IMR-90 (cell line): ENCODE data around the gene CDK14. TPM values are rescaled to one million over a fixed set of nuclear protein-coding genes. Genes with fewer than 3 reads are reported as not detected.

Experiments
- ATAC-seq: fragments of 200-7000 bp; cut with Tn5 transposase; 2 replicates; pipeline ENCODE4 v1.9.1; 2020; ENCODE audit warnings: low read depth, mild to moderate bottlenecking, moderate library complexity
- BruUV-seq: library from RNA; stranded (reverse); fragments of 400-500 nt; replicated peaks from 2 replicates; lab custom pipeline; 2021; lab: Mats Ljungman, UMichigan
- CTCF ChIA-PET: fragments of 300-600 bp; formaldehyde crosslinking; extraction: SDS; loops from one replicate; lab custom pipeline; 2021; ENCODE audit warnings: antibody characterized with exemption; lab: Yijun Ruan, JAX
- POLR2A ChIA-PET: fragments of 300-600 bp; sonication (Branson Sonifier 250); formaldehyde crosslinking; loops from one replicate; lab custom pipeline; 2022; ENCODE audit warnings: antibody characterized with exemption; ENCODE audit not compliant: unreplicated experiment; lab: Charles Lee
- DNase-seq: peaks from one replicate; pipeline ENCODE4 v3.0.0; 2013
- H2AFZ ChIP-seq: replicated peaks from 2 replicates; pipeline ENCODE3; 2013; ENCODE audit warnings: low read length, mild to moderate bottlenecking; ENCODE audit not compliant: poor library complexity
- H2AK5ac ChIP-seq: 2 replicates; pipeline ENCODE4 v1.6.1; 2013; ENCODE audit warnings: low read depth, low read length, inconsistent platforms
- H2AK9ac ChIP-seq: replicated peaks from 2 replicates; pipeline ENCODE3; 2013; ENCODE audit warnings: mild to moderate bottlenecking, low read depth, low read length, moderate library complexity; ENCODE audit not compliant: poor library complexity
- H2BK120ac ChIP-seq: 2 replicates; pipeline ENCODE4 v1.6.1; 2013; ENCODE audit warnings: low read depth, low read length, inconsistent platforms
- H2BK15ac ChIP-seq: 3 replicates; pipeline ENCODE4 v1.6.1; 2013; ENCODE audit warnings: low read depth, low read length, inconsistent platforms
- H2BK20ac ChIP-seq: 2 replicates; pipeline ENCODE4 v1.6.1; 2013; ENCODE audit warnings: low read depth, mild to moderate bottlenecking, inconsistent platforms, low read length, moderate library complexity
- H2BK5ac ChIP-seq: 2 replicates; pipeline ENCODE4 v1.6.1; 2013; ENCODE audit warnings: mild to moderate bottlenecking, low read depth, low read length, inconsistent platforms; ENCODE audit not compliant: poor library complexity, severe bottlenecking
- H3K14ac ChIP-seq: replicated peaks from 2 replicates; pipeline ENCODE4 v1.6.1; 2013; ENCODE audit warnings: low read depth, low read length, inconsistent platforms
- H3K18ac ChIP-seq: 2 replicates; pipeline ENCODE4 v1.6.1; 2013; ENCODE audit warnings: low read depth, low read length, control low read depth
- H3K23ac ChIP-seq: 2 replicates; pipeline ENCODE4 v1.6.1; 2013; ENCODE audit warnings: low read depth, low read length, inconsistent platforms
- H3K27ac ChIP-seq: 2 replicates; pipeline ENCODE4 v1.5.1; 2013; ENCODE audit warnings: mild to moderate bottlenecking, control low read depth, low read length; ENCODE audit not compliant: insufficient read depth
- H3K27me3 ChIP-seq: 2 replicates; pipeline ENCODE4 v1.6.1; 2013; ENCODE audit warnings: low read length; ENCODE audit not compliant: control insufficient read depth, insufficient read depth
- H3K36me3 ChIP-seq: 2 replicates; pipeline ENCODE4 v1.6.1; 2013; ENCODE audit warnings: low read length, mixed read lengths; ENCODE audit not compliant: control insufficient read depth, insufficient read depth
- H3K4ac ChIP-seq: 2 replicates; pipeline ENCODE4 v1.6.1; 2013; ENCODE audit warnings: low read depth, low read length, inconsistent platforms
- H3K4me1 ChIP-seq: 2 replicates; pipeline ENCODE4 v1.6.1; 2013; ENCODE audit warnings: low read length, mixed read lengths; ENCODE audit not compliant: control insufficient read depth, insufficient read depth
- H3K4me2 ChIP-seq: 2 replicates; pipeline ENCODE4 v1.6.1; 2013; ENCODE audit warnings: low read depth, mild to moderate bottlenecking, control low read depth, low read length, moderate library complexity
- H3K4me3 ChIP-seq: 2 replicates; pipeline ENCODE4 v1.5.1; 2013; ENCODE audit warnings: low read depth, mild to moderate bottlenecking, control low read depth, low read length, moderate library complexity; ENCODE audit not compliant: insufficient read depth
- H3K56ac ChIP-seq: 2 replicates; pipeline ENCODE4 v1.6.1; 2013; ENCODE audit warnings: low read length, inconsistent platforms; ENCODE audit not compliant: insufficient read depth; ENCODE audit errors: extremely low read depth
- H3K79me1 ChIP-seq, 2 experiments: 2 replicates each; pipeline ENCODE4 v1.6.1; 2013; ENCODE audit warnings: low read length in 2 of 2, inconsistent platforms in 1 of 2, low read depth in 1 of 2
- H3K9ac ChIP-seq: 2 replicates; pipeline ENCODE4 v1.6.1; 2013; ENCODE audit warnings: low read depth, low read length, control low read depth
- H3K9me1 ChIP-seq: 2 replicates; pipeline ENCODE4 v1.6.1; 2013; ENCODE audit warnings: low read length, inconsistent platforms; ENCODE audit not compliant: insufficient read depth
- H3K9me3 ChIP-seq: 2 replicates; pipeline ENCODE4 v1.6.1; 2013; ENCODE audit warnings: low read length; ENCODE audit not compliant: control insufficient read depth, insufficient read depth
- H4K20me1 ChIP-seq: 2 replicates; pipeline ENCODE4 v1.6.1; 2013; ENCODE audit warnings: low read length, inconsistent platforms; ENCODE audit not compliant: insufficient read depth
- H4K5ac ChIP-seq: 2 replicates; pipeline ENCODE4 v1.6.1; 2013; ENCODE audit warnings: mild to moderate bottlenecking, low read depth, low read length, control low read depth
- H4K8ac ChIP-seq, 2 experiments: 2 replicates each; pipeline ENCODE4 v1.6.1; 2013; ENCODE audit warnings: low read depth in 2 of 2, low read length in 2 of 2, control low read depth in 1 of 2, inconsistent platforms in 1 of 2
- H4K91ac ChIP-seq: 2 replicates; pipeline ENCODE4 v1.6.1; 2013; ENCODE audit warnings: low read depth, low read length, inconsistent platforms; ENCODE audit not compliant: insufficient read depth
- BHLHE40 ChIP-seq: fragments of 150-350 bp; IDR thresholded peaks from 2 replicates; pipeline ENCODE4 v1.6.1; 2016; ENCODE audit warnings: mild to moderate bottlenecking, low read depth, low read length
- CEBPB ChIP-seq: IDR thresholded peaks from 2 replicates; pipeline ENCODE4 v1.6.1; 2012; ENCODE audit warnings: low read depth, low read length, improper control_type of control experiment
- CHD1 ChIP-seq: IDR thresholded peaks from 2 replicates; pipeline ENCODE4 v1.6.1; 2012; ENCODE audit warnings: low read depth, low read length, improper control_type of control experiment
- FOS ChIP-seq: fragments of 150-350 bp; IDR thresholded peaks from 2 replicates; pipeline ENCODE4 v1.6.1; 2016; ENCODE audit warnings: low read depth, low read length
- MAFK ChIP-seq: IDR thresholded peaks from 2 replicates; pipeline ENCODE4 v1.6.1; 2012; ENCODE audit warnings: low read depth, low read length, improper control_type of control experiment
- MAZ ChIP-seq: IDR thresholded peaks from 2 replicates; pipeline ENCODE4 v1.6.1; 2012; ENCODE audit warnings: low read depth, mild to moderate bottlenecking, low read length, improper control_type of control experiment, moderate library complexity, borderline replicate concordance
- MXI1 ChIP-seq: IDR thresholded peaks from 2 replicates; pipeline ENCODE4 v1.6.1; 2012; ENCODE audit warnings: low read depth, mild to moderate bottlenecking, low read length, moderate library complexity, borderline replicate concordance
- NFE2L2 ChIP-seq: fragments of 150-350 bp; IDR thresholded peaks from 2 replicates; pipeline ENCODE4 v1.6.1; 2016; ENCODE audit warnings: low read depth, mild to moderate bottlenecking, low read length
- RCOR1 ChIP-seq: IDR thresholded peaks from 2 replicates; pipeline ENCODE4 v1.6.1; 2012; ENCODE audit warnings: mild to moderate bottlenecking, low read length, improper control_type of control experiment; ENCODE audit not compliant: insufficient replicate concordance
- RFX5 ChIP-seq: IDR thresholded peaks from 2 replicates; pipeline ENCODE4 v1.8.0; 2012; ENCODE audit warnings: low read depth, mild to moderate bottlenecking, low read length, moderate library complexity
- USF2 ChIP-seq: fragments of 150-350 bp; IDR thresholded peaks from 2 replicates; pipeline ENCODE4 v1.6.1; 2017; ENCODE audit warnings: mild to moderate bottlenecking, antibody characterized with exemption, low read length, low read depth
- WGBS, 2 experiments: methylation state at CpG; one replicate each; pipeline versions ENCODE4 v1.1.5 to v1.1.7; 2013; ENCODE audit warnings: missing lambda C conversion rate in 2 of 2; ENCODE audit not compliant: insufficient read length in 1 of 2; ENCODE audit errors: extremely low coverage in 2 of 2; 5-methylcytosine and 5-hydroxymethylcytosine counted together
- dilution Hi-C: fragments of 300-500 bp; cut with HindIII; formaldehyde crosslinking; loops from one replicate; pipeline ENCODE4 v1.14.3; 2018; ENCODE audit warnings: low sequenced_read_pairs; ENCODE audit not compliant: unreplicated experiment
- in situ Hi-C: fragments of 300-500 bp; cut with MboI; formaldehyde crosslinking; loops from 3 replicates; pipeline ENCODE4 v1.14.3; 2019; ENCODE audit warnings: low sequenced_read_pairs, inconsistent platforms, mixed read lengths
- intact Hi-C: fragments of 100-400 bp; cut with micrococcal nuclease; formaldehyde crosslinking; loops from 2 replicates; pipeline ENCODE4 v1.10.0; 2022
- polyA plus RNA-seq, 3 experiments: library from polyadenylated mRNA; depleted of rRNA; stranded (reverse); fragments of >200 nt; gene quantifications; 2 replicates each; pipeline ENCODE4 v1.2.3, GENCODE V29; 2012; ENCODE audit warnings: low replicate concordance in 1 of 3
- total RNA-seq: library from RNA; depleted of rRNA; stranded (reverse); fragments of >200 nt; gene quantifications from 2 replicates; pipeline ENCODE4 v1.2.3, GENCODE V29; 2012

CDK14 gene
- total and polyA plus RNA-seq, 2 of the 4 experiments (the other 2 are of a cell fraction): 10.1 to 29.6 TPM

GRCh38 chr7:91239171-91239604 is 643.1 kb downstream of the CDK14 start:
- Histone ChIP-seq H3K4me2 (no peak overlapping the region), H4K91ac (peak overlapping the region; percentile 73), H2BK120ac (peak overlapping the region; percentile 82; the same call in 1 of the 2 replicates), H2BK15ac (peak overlapping the region; percentile 93; the same call in 2 of the 3 replicates), H3K9me1 (peaks cover 12% of the 10 kb centered on the region), H3K4me1 (peaks cover 16% of the 10 kb centered on the region), H3K56ac (no peak overlapping the region), H3K79me1 (no peaks in the 10 kb centered on the region), H3K4ac (peak overlapping the region; percentile 87), H3K4me3 (no peak overlapping the region), H3K18ac (peak overlapping the region; percentile 30; the same call in 1 of the 2 replicates), H3K9me3 (no peaks in the 10 kb centered on the region), H3K23ac (peak overlapping the region; percentile 70; the same call in 1 of the 2 replicates), H2BK20ac (peak overlapping the region; percentile 96), H2AFZ (peak overlapping the region; percentile 80), H2AK5ac (peak overlapping the region; percentile 98), H3K27me3 (no peaks in the 10 kb centered on the region), H3K9ac (no peak overlapping the region), H4K5ac (peak overlapping the region; percentile 11; the same call in 1 of the 2 replicates), H2AK9ac (peak overlapping the region; percentile 89), H3K14ac (peak overlapping the region; percentile 64), H3K36me3 (no peaks in the 10 kb centered on the region), H3K27ac (no peak overlapping the region), H4K8ac (peak overlapping the region; percentile 7 to 91; a peak in 3 of 4 replicates), H2BK5ac (peak overlapping the region; percentile 17), H4K20me1 (no peaks in the 10 kb centered on the region)
- TF ChIP-seq CEBPB: no peak
- TF ChIP-seq BHLHE40: no peak
- no peak for TF ChIP-seq CHD1
- no peak for TF ChIP-seq RCOR1
- TF ChIP-seq USF2: no peak
- TF ChIP-seq RFX5: no peak
- TF ChIP-seq FOS: no peak
- no peak for TF ChIP-seq NFE2L2
- no peak for TF ChIP-seq MXI1
- TF ChIP-seq MAZ: no peak
- no peak for TF ChIP-seq MAFK
- intact Hi-C loops (no loop called here), dilution Hi-C loops (no loop called here), in situ Hi-C loops (no loop called here)
- CTCF ChIA-PET: no interaction called here
- POLR2A ChIA-PET: interaction anchor here (0.6 kb wide), 1 partner anchor 54 kb away, joined by 15 read pairs; no protein-coding TSS in a partner anchor
- ATAC-seq: peak; percentile 55
- peak; percentile 84 for DNase-seq
- WGBS, 2 experiments: no CpG with 5 or more reads among the region's 2 CpGs
- BruUV-seq: no TSS peak
